Daoy (cell line): ENCODE data around the gene PPIF. TPM values are rescaled to one million over a fixed set of nuclear protein-coding genes. Genes with fewer than 3 reads are reported as not detected.

Experiments
- DNase-seq: peaks from one replicate; pipeline ENCODE4 v3.0.0-alpha.2; 2015; ENCODE audit warnings: low read depth
- total RNA-seq: library from RNA; depleted of rRNA; stranded (reverse); fragments of >200 nt; shearing (Covaris generic); gene quantifications from 2 replicates; pipeline ENCODE4 v1.2.3, GENCODE V29; 2014; rRNA removed

PPIF gene
- 28.1 and 33.2 TPM in 2 replicates for total RNA-seq

DNA sequence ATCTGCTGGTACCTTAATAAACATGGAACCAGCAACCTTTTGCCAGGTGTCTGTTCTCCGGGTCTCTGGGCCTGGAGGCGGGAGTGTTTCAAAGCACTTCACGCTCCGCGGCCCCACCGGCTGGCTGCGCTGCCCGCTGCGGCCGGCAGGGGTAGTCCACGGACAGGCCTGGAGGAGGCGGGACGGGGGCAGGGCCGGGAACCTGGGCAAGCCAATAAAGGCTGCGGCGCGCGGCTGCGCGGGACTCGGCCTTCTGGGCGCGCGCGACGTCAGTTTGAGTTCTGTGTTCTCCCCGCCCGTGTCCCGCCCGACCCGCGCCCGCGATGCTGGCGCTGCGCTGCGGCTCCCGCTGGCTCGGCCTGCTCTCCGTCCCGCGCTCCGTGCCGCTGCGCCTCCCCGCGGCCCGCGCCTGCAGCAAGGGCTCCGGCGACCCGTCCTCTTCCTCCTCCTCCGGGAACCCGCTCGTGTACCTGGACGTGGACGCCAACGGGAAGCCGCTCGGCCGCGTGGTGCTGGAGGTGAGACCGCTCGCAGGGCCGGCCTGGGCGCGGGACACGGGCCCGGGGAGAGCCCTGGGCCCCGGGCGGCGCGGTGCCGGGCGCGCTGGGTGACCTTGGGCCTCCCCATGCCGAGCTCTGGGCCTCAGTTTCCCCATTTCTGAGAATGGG, at the start of gene PPIF:
Gene PPIF, plus strand, starts transcription at position 244 of the 668 bp plus-strand sequence. Its CDS starts 80 bp downstream, at position 324.
- DNase-seq: peak; percentile 92

DNA sequence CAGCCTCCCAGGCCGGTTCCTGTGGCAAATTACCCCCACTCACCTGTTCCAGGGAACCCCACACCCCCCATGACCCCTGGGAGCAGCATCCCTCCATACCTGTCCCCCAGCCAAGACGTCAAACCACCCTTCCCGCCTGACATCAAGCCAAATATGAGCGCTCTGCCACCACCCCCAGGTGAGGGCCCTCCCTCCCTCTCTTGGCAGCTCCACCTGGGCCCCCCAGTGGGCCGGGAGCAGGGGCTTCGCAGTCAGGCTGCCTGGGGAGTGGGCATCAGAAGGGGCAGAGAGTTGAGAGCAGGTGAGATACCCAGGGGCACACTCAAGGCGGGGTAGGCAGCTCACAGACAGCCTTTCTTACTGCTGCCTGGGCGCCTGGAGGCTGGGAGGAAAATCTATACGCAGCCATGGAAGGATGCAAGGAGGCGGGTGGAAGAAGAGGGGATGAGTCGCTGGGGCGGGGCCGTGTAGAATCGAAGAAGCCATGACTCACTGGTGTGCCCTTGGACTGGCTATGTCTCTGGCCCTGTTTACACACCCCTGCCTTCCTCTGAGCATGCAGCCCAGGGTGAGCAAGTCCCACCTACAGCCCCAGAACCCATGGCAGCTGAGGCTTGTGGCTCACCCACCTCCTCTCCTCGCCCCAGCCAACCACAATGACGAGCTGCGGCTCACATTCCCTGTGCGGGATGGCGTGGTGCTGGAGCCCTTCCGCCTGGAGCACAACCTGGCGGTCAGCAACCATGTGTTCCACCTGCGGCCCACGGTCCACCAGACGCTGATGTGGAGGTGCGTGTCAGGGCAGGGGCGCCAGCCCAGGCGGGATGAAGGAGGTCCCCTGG, 48.6 kb upstream of the PPIF start:
- peak; percentile 96 for DNase-seq

DNA sequence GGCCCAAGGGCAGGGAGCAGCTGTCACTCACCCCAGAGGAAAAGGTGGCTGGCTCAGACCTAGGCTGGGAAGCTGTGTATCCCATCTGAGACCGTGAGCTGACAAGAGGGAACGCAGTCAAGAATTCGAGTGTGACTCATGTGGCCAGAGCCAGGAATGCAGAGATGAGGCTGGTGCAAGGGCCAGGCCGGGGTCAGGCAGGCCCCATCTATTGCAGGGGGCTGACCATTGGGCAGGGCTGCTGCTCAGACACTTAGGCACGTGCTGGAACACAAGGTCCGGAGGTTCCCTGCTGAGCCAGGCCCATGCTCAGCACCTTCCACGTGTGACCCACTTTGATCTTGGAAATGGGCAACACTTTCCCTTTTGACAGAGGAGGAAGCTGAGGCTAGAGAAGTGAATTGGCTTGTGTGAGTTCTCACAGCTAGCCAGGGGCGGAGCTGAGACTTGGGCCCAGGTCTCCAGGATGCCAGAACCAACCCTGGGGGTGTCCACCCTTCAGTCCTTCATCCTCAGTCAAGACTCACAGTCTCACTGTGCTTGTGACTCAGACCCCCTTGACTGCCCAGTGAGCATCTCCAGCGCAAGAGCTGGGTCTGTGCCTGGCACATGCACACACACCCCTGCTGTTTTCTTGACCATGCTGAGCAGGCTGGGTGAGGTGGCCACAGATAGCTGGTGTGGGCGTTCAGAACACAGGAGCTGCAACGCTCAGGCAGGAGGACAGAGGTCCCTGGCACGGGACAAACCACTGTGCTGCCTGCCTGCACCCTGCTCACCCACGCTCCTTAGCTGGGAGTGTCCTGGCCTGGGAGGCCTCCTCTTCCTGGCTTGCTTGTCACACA, 47.6 kb upstream of the PPIF start:
- DNase-seq: peak; percentile 70

DNA sequence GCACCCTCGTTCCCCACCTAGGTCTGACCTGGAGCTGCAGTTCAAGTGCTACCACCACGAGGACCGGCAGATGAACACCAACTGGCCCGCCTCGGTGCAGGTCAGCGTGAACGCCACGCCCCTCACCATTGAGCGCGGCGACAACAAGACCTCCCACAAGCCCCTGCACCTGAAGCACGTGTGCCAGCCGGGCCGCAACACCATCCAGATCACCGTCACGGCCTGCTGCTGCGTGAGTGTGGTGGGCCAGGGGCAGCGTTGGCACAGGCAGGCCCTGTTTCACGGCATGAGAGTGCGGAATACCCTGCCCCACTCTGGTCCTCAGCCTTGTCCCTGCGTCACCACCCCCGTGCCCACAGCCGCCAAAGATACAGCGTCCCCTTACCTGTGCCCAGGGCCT, 46.6 kb upstream of the PPIF start:
- no peak for DNase-seq

DNA sequence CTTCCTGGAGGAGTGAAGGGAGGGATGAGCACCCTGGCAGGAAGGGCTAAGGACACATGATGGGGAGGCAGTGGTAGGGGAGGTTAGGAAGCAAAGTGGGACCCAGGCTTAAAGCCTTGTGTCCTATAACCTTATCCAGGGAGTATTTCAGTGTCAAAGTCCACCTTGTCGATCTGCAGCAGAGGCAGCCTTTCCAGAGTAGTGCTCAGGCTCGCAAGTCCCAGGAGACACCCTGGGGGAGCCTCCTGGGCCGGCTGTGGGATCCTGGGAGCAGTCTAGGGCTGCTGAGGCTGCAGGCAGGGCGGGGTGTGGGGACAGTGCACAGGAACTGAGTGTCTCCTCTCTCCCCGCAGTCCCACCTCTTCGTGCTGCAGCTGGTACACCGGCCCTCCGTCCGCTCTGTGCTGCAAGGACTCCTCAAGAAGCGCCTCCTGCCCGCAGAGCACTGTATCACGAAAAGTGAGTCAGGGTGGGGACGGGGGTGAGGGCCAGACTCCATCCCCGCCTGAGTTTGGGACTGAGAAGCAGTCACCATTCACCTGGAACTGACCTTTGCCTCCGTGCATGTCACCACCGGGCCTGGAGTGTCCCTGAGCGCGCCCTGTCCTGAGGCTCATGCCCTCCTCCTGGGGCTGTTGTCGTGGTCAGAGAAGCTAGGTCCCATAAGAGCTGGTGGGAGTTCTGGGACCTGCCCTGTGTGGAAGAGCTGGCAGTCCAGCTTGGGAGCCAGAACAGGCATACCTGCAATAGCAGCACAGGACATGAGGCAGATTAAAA, 45.3 kb upstream of the PPIF start:
- no peak for DNase-seq

DNA sequence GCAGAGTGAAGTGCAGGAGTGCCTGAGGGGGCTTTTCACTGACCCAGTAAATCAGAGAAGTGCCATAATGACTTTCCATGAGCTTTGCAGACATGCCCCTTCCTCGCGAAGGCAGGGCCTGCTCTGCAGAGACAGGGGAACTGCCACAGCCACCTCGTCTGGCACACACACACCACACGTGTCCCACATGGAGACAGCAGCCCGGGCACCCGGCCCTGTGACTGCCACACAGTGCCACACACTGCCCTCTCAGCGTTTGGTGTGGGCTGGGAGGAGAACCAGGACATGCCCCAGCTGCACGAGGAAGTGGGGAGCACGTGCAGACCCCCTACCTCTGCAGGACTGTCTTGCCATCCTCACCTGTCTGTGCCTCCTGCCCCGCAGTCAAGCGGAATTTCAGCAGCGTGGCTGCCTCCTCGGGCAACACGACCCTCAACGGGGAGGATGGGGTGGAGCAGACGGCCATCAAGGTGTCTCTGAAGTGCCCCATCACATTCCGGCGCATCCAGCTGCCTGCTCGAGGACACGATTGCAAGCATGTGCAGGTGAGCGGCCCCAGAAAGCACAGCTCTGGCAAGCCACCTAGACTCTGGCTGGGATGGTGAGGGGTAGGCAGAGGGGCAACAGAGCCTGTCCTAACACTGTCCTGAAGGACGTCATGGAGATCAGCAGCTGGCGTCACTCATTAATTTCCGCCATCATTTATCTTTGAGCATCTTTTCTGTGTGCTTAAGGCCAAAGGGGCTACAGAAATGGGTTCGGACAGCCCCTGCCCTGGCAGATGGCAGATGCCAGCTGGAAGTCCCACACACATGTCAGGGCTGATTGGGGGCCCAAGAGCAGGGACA, 43.4 kb upstream of the PPIF start:
- DNase-seq: no peak

DNA sequence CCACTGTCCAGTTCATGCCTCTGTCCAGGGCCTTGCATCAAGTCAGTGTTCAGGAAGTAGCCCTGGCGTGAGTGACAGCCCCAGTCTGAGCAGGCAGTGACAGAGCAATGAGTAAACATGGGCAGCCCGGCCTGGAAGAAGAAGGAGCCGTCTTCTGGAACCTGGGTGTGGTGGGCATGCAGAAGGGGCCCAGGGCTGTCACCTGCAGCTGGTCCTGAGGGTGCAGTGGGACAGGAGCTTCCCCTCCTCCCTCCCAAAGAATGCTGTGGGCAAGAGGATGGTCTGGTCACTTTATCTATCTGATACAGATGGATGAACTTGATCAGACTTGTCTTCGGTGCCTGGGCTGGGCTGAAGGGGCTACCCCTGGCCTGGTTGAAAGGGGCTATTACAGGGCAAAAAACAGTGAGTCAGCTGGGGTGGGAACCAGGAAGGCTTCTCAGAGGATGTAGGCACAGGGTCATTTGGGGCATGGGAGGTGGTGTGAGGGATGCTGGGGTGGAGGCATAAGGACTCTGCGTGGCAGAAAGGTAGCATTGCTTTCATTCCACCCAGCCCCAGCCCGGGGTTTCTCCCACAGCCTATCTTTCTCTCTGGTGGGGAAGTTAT, 42.7 kb upstream of the PPIF start:
- DNase-seq: no peak

DNA sequence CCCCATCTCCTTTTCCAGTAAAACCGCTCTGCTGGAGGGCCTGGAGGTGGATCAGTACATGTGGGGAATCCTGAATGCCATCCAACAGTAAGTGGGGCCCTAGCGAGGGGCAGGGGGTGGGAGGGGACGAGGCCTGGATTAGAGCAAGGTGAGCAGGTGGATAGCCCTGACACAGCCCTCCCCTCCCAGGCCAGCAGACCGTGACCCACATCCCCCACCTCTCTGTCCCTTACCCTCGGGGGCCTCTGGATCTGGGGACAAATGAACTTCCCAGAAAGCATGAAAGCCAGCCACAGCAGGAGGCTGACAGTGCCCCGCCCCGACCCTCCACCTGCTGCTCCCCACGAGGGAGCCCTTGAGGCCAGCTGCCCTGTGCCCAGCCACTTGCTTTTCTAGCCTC, 41.8 kb upstream of the PPIF start:
- DNase-seq: no peak

DNA sequence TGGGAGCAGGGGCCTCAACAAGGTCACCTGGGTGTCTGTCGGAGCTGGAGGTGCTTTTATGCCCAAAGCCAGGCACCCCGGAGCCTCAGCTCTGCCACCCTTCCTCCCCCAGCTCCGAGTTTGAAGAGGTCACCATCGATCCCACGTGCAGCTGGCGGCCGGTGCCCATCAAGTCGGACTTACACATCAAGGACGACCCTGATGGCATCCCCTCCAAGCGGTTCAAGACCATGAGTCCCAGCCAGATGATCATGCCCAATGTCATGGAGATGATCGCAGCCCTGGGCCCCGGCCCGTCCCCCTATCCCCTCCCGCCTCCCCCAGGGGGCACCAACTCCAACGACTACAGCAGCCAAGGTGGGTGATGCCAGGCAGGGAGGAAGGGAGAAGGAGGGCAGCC, 41.3 kb upstream of the PPIF start:
- no peak for DNase-seq

DNA sequence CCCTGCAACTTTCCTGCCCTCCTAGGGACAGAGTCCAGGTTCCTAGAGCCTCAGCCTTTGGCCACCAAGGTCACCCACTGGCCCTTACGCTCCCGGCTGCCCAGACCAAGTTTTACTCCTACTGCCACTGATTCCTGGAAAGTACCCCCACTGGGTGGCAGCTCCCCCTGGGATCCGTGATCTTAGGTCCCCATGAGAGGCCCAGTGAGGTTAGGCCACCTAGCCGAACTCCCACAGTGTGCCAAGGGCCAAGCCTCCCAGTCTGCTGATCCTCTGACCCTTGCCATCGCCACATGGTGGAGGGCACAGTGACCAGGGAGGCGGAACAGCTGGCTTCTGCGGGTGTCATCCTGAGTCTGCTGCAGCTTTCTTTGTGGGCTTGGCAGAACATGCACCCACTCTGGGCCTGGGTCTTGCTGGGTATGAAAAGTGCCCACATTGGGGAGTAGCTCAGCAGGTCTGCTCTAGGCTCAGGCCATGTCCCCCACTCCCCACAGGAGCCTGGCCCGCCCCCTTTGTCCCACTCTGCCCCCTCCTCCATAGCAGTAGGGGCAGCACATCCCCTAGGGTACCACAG, 40.5 kb upstream of the PPIF start:
- no peak for DNase-seq

DNA sequence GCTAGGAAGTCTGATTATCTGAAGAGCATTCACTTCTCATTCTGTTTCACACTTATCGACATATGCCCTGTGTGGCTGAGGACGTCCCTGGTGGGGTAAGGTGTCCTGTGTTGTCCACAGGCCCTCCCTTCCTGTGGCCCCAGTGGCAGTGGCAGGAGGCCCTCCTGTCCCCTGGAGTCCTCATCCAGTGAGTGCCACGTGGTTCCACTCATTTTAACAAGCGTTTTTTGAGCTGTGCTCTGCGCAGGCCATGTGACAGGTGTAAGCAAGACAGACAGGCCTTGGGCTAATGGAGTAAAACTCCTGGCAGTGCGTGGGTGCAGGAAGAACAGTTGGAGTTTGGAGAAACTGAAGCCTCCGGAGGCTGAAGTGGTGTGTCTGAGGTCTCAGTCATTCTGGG, 39.3 kb upstream of the PPIF start:
- no peak for DNase-seq

DNA sequence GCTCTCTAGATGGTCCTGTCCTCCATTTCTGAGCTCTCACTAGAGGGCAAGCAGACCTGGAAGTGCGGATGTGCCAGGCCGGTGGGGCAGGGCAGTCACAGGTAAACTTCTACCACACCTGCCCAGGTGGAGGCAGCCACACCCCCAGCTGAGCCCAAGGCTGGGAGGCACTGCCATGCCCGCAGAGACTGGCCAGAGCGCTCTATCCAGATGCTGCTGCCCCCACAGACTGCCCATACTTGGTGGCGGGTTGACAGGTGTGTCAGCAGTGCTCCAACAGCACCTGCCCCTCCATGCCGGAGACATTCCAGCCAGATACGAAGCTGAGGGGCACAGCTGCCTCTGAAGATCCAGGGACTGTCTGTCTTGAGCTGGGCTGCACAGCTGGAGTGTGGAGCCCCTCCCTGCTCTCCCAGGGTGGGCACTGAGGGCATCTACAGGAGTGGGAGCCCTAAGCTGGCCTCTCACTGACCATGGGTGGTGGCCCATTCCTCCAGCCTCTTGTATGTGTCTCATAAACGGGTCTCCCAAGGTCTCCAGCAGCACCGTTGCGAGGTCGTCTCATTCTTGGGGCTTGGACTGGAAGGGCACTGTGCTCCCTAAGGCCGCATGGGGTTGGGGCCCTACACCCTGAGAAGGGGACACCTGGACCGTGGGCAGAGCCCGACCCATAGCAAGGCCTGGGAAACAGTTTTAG, 38.2 kb upstream of the PPIF start:
- no peak for DNase-seq

DNA sequence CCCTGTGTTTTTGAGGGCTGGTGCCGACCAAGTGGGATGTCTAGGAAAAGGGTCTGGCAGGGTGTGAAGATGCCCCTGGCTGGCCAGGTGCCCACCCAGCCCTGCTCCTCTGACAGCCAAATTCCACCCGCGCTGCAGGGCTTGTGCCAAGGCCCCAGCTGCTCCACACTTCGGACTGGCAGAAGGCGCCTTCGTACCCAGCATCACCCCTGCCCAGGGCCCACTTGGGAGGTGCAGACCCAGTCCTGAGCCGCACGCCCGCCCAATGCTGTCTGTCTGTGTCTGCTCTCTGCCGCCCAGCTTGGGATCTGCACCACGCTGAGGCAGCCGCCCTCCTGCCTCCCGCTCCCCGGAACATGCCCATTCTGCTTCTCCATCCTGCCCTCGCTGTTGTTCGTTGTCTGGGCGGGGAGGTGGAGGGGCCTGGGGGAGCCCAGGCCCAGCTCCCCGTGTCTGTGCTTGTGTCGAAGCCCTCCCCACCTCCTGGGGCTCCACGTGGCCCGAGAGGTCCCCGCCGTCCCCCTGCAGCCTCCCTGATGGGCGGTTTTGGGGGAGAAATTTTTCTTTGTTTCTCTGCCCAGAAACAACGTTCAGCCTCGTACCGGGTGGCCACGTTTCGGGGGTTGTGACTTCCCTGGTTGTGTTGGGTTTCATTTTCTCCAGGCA, 36.9 kb upstream of the PPIF start:
- no peak for DNase-seq

DNA sequence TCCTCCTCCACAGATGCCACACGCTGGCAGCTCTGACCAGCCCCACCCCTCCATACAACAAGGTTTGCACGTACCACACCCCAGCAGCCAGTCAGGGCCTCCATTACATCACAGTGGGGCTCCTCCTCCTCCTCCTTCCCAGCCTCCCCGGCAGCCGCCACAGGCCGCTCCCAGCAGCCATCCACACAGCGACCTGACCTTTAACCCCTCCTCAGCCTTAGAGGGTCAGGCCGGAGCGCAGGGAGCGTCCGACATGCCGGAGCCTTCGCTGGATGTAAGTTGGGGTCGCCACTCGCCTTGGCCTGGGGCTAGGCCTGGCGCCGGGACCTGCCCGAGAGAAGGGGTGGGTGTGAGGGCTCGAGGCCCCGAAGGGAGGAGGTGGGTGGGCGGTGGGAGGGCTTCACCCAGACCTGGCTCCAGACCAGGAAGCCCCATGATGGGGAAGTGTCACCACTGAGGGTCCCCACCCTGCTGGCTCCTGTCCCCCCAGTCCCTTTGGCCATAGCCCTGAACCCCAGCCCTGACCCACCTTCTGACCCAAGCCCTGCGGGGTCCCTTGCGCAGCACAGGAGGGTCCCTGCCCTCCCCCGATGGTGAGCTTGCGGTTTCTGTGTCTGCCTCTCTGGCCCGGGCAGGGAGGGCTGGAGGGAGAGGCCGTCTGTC, 36.2 kb upstream of the PPIF start:
- no peak for DNase-seq

DNA sequence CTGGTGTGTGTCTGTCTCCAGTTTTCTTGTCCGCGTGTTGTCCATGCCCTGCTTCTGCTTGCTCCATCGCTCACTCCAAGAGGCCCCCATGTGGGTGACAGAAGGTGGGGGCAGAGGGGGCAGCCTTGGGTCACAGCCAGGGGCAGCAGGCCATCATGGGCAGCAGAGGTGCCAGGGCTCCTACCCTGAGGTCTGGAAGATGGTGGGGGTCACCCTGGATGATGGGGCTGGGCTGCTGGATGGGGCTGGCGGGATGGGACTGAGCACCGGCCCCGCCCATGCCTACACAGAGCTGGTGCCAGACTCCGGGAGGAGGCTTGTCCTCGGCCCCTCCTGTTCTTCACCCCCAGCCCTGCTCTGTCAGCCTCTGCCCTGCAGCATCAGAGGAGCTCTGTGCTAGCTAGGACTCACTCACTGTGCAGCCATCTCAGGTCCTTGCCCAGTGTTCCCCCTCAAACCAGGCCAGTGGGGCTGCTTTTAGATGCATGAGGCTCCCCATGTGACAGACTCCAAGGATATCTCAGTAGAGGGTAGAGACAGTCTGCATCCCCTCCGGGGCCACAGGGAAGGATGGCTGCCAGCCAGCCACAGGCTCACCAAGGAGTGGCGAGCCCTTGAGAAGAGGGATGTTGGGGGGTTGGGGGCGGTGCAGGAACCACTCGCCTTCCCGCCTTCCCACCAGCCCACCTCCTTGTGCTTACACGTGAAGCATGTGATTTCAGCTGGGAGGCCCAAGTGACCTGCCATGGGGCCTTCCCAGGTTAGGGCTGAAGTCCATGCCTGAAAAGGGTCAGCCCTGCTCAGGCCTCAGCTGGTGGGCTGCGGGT, 35.5 kb upstream of the PPIF start:
- no peak for DNase-seq

DNA sequence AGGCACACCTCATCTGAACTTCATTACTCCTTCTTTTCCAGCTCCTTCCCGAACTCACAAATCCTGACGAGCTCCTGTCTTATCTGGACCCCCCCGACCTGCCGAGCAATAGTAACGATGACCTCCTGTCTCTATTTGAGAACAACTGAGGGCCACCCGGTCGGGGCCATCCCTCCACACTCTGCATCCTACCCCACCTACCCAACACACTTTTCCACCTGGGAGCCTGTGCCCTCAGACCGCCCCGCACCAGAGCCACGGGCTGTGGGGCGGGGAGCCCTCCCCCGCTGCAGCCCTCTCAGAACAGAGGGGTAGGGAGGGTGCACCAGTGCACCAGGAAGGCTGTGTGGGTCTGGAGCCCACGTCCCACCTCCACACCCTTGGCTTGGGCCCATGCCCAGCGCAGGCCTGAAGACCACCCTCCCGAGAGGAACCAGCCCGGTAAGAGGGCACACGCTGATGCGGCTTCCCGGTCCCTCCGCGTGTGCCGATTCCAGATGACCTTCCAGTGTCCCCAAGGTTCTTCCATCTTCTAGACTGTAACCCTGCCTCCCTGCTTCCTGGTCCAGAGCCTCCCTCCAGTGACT, 34.6 kb upstream of the PPIF start:
- DNase-seq: no peak

DNA sequence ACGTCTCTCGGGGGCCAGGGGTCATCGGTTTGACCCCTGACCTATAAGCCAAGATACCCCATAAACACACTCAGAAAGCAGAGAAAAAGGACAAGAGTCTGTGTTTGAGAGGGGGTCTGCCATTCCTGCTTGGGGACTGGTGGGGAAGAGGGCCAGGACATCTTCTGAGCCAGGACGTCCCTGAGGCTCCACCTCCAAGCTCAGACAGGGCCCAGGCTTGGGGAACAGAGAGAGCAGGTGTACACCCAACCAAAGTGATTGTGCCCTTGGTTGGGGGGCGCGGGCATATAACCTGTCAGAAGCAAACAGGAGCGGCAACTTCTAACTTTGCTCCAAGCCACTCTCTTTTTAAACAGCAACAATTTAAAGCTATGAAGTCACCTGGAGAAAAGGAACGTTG, 33.9 kb upstream of the PPIF start:
- no peak for DNase-seq
